SU-DHL-6 (cell line): Measurements from ENCODE around the gene NOL8.

Source experiments
- H2AFZ ChIP-seq: fragments of 200-600 bp; sonication (generic); 2 replicates; pipeline ENCODE4 v1.6.1; 2014; ENCODE audit warnings: low read depth, mild to moderate bottlenecking, moderate library complexity, mixed read lengths, antibody characterized with exemption, low read length; ENCODE audit not compliant: severe bottlenecking
- H3F3A ChIP-seq: fragments of 200-600 bp; shearing (Covaris generic); 2 replicates; pipeline ENCODE4 v1.6.0; 2016; ENCODE audit warnings: antibody characterized with exemption, mild to moderate bottlenecking; ENCODE audit not compliant: insufficient read depth
- H3K27ac ChIP-seq: fragments of 200-600 bp; sonication (generic); 2 replicates; pipeline ENCODE4 v1.5.1; 2016; ENCODE audit warnings: low read depth, mild to moderate bottlenecking, low read length, moderate library complexity, mixed read lengths
- H3K27me3 ChIP-seq: fragments of 200-600 bp; sonication (generic), shearing (Covaris generic); 2 replicates; pipeline ENCODE4 v1.6.0; 2014; ENCODE audit warnings: mild to moderate bottlenecking, low read length
- H3K36me3 ChIP-seq: fragments of 200-600 bp; sonication (generic); 2 replicates; pipeline ENCODE4 v1.6.1; 2014; ENCODE audit warnings: mild to moderate bottlenecking, low read length, mixed read lengths
- H3K4me2 ChIP-seq: fragments of 300-600, 200-600 bp; shearing (Covaris generic), sonication (generic); 2 replicates; pipeline ENCODE4 v1.6.0; 2014; ENCODE audit warnings: low read length, low read depth, mild to moderate bottlenecking; ENCODE audit not compliant: poor library complexity, severe bottlenecking
- H3K4me3 ChIP-seq: fragments of 200-600 bp; sonication (generic); 2 replicates; pipeline ENCODE4 v1.5.1; 2014; ENCODE audit warnings: antibody characterized with exemption, low read length, mild to moderate bottlenecking, mixed read lengths; ENCODE audit not compliant: insufficient read depth, poor library complexity, severe bottlenecking
- H3K79me2 ChIP-seq: fragments of 200-600 bp; sonication (generic); 2 replicates; pipeline ENCODE4 v1.6.1; 2014; ENCODE audit warnings: mild to moderate bottlenecking, low read length, moderate library complexity; ENCODE audit not compliant: insufficient read depth
- H3K9ac ChIP-seq: fragments of 200-600 bp; sonication (generic); 2 replicates; pipeline ENCODE4 v1.7.0; 2014; ENCODE audit warnings: mild to moderate bottlenecking, low read length
- H3K9me2 ChIP-seq: fragments of 200-600 bp; sonication (generic); replicated peaks from 2 replicates; pipeline ENCODE4 v1.6.1; 2014; ENCODE audit warnings: low read length; ENCODE audit not compliant: insufficient read depth
- H3K9me3 ChIP-seq: fragments of 200-600 bp; sonication (generic); 2 replicates; pipeline ENCODE4 v1.6.1; 2014; ENCODE audit warnings: low read length, mixed read lengths; ENCODE audit not compliant: insufficient read depth
- H4K20me1 ChIP-seq: fragments of 200-600 bp; sonication (generic); 2 replicates; pipeline ENCODE4 v1.6.1; 2014; ENCODE audit warnings: low read depth, mild to moderate bottlenecking, antibody characterized with exemption, low read length, moderate library complexity, mixed read lengths
- EZH2phosphoT487 ChIP-seq: fragments of 200-600 bp; sonication (generic), shearing (Covaris generic); conservative IDR thresholded peaks from 2 replicates; pipeline ENCODE4 v1.6.1; 2018; ENCODE audit warnings: mild to moderate bottlenecking, antibody characterized with exemption, low read length, moderate library complexity, mixed read lengths
- TF ChIP-seq, protein P1 (sequence below): fragments of 200-600 bp; sonication (generic); IDR thresholded peaks from one replicate; pipeline ENCODE4 v1.5.1; 2017; ENCODE audit warnings: antibody characterized with exemption, mild to moderate bottlenecking, low read length, moderate library complexity; ENCODE audit not compliant: insufficient read depth, poor library complexity, severe bottlenecking

Gene NOL8

DNA sequence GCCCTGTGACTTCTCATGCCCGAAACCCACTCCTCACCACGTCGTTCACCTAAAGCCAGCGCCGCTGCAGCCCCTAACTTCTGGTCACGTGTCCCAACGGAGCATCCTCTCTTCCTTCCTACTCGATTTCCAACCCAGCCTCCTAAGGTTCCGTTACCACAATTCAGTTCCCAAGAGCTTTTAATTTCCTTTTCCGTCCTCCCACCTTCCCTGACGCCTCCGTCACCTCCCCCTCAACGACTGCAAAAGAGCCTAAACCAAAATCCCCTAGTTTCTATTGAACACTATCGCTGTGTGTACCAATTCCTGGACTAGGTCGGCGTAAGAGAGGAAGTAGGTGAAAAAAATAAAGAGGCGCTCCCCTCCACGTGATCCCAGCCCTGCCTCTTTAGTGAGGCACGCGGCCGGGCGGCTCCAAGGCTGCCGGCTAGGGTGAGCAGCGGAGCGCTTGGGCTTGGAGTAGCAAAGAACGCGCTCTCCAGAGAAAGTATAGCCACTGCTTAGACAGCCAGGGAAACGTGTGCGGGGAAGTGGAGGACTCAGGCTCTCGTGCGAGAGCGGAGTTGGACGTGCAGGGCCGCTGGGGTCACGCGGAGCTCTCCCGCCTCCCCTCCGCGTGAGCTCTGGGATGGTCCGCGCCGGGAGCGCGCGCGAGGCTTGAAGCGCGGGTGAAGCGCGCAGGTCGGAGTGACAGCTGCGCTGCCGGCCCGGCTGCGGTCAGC is at the start of gene NOL8, which contains the start of gene CENPP:
Gene NOL8, minus strand, starts transcription at position 82 of the 722 bp plus-strand sequence. CDS start 1,189 bp downstream, outside the sequence.
Gene CENPP, plus strand, starts transcription at position 685 of the 722 bp plus-strand sequence.
- H3K9ac ChIP-seq = peak within 1 kb of the TSS; percentile 84
- H3K9me3 ChIP-seq = no peaks in the 10 kb centered on the region
- TF ChIP-seq EZH2phosphoT487 = no peak
- TF ChIP-seq, protein P1, sequence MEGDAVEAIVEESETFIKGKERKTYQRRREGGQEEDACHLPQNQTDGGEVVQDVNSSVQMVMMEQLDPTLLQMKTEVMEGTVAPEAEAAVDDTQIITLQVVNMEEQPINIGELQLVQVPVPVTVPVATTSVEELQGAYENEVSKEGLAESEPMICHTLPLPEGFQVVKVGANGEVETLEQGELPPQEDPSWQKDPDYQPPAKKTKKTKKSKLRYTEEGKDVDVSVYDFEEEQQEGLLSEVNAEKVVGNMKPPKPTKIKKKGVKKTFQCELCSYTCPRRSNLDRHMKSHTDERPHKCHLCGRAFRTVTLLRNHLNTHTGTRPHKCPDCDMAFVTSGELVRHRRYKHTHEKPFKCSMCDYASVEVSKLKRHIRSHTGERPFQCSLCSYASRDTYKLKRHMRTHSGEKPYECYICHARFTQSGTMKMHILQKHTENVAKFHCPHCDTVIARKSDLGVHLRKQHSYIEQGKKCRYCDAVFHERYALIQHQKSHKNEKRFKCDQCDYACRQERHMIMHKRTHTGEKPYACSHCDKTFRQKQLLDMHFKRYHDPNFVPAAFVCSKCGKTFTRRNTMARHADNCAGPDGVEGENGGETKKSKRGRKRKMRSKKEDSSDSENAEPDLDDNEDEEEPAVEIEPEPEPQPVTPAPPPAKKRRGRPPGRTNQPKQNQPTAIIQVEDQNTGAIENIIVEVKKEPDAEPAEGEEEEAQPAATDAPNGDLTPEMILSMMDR = no peak
- no peaks in the 10 kb centered on the region for H3K27me3 ChIP-seq
- peaks cover 70% of the 10 kb centered on the region for H3K79me2 ChIP-seq
- H3K9me2 ChIP-seq = no peaks in the 10 kb centered on the region
- H3F3A ChIP-seq = no peaks in the 10 kb centered on the region
- H4K20me1 ChIP-seq = no peaks in the 10 kb centered on the region
- peak within 1 kb of the TSS; percentile 95 for H3K4me2 ChIP-seq
- H2AFZ ChIP-seq = peak within 1 kb of the TSS; percentile 96
- peaks cover 21% of the 10 kb centered on the region; the same call in 1 of the 2 replicates for H3K36me3 ChIP-seq
- peak within 1 kb of the TSS; percentile 92 for H3K4me3 ChIP-seq
- H3K27ac ChIP-seq = peak within 1 kb of the TSS; percentile 77

DNA sequence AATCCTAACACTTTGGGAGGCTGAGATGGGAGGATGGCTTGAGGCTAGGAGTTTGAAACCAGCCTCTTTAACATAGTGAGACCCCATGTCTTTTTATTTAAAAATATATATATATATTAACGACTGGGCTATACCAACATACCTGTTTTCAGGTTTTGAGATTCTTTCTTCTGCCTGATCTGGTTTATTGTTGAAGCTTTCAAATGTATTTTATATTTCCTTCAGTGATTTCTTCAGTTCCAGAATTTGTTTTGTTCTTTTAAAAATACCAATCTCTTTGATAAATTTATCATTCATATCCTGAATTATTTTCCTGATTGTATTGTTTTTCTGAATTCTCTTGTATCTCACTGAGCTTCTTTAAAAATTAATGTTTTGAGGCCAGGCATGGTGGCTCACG is 48.0 kb upstream of the NOL8 start:
- H2AFZ ChIP-seq = no peak overlapping the region
- H3K36me3 ChIP-seq = peaks cover 10% of the 10 kb centered on the region; the same call in 1 of the 2 replicates
- H4K20me1 ChIP-seq = no peaks in the 10 kb centered on the region
- H3F3A ChIP-seq = no peaks in the 10 kb centered on the region
- H3K4me3 ChIP-seq = no peak overlapping the region
- TF ChIP-seq, protein P1 = no peak
- TF ChIP-seq EZH2phosphoT487 = no peak
- no peak overlapping the region for H3K4me2 ChIP-seq
- no peak overlapping the region for H3K9ac ChIP-seq
- no peaks in the 10 kb centered on the region for H3K9me3 ChIP-seq
- H3K27me3 ChIP-seq = no peaks in the 10 kb centered on the region
- H3K9me2 ChIP-seq = no peaks in the 10 kb centered on the region
- H3K79me2 ChIP-seq = peaks cover 43% of the 10 kb centered on the region
- H3K27ac ChIP-seq = no peak overlapping the region

DNA sequence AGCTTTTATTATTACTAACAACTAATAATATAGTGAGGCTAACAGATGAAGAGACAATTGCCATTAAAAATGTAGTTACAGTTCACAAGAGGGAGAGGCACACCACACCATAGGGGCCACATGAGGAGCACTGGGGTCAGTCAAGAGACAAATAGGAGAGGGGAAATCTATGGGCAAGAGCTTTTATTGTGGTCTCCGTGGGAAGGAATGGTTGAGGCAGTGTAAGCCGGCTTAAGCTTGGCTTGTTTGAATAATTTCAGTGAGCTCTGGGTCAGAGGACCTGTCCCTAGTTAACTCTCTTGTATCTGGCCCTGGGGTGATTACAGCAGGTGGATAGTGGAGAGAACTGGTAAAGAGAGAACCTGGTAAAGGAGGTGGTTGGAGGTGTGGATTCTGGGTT is 43.9 kb upstream of the NOL8 start:
- Histone ChIP-seq H3K27ac (no peak overlapping the region), H3K4me2 (no peak overlapping the region), H3K9me2 (no peaks in the 10 kb centered on the region), H2AFZ (no peak overlapping the region), H4K20me1 (no peaks in the 10 kb centered on the region), H3K27me3 (no peaks in the 10 kb centered on the region), H3K36me3 (0 out of 2 replicates have a peak, but pooled peaks cover 8% of the 10 kb centered on the region), H3K9me3 (no peaks in the 10 kb centered on the region), H3K4me3 (no peak overlapping the region), H3K9ac (no peak overlapping the region), H3F3A (no peaks in the 10 kb centered on the region), H3K79me2 (peaks cover 29% of the 10 kb centered on the region; the same call in 1 of the 2 replicates)
- TF ChIP-seq EZH2phosphoT487 = no peak

DNA sequence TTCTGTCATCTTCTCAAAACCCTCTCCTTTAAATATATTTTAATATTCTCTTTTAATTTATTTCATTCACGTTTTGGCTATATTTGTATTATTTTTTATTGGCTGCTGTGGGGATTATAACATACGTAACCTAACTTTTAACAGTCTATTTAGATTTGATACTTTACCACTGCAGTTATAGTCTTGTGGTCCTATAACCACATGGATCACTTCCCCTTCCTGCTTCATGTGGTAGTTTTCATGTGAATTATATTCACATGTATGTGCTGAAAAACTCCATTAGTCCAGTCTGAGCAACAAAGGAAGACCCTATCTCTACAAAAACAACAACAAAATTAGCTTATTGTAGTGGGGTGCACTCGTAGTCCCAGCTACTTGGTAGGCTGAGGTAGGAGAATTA is 34.9 kb upstream of the NOL8 start:
- H3K9me2 ChIP-seq = no peaks in the 10 kb centered on the region
- no peak for TF ChIP-seq EZH2phosphoT487
- H3K27ac ChIP-seq = no peak overlapping the region
- H2AFZ ChIP-seq = no peak overlapping the region
- H3K9ac ChIP-seq = no peak overlapping the region
- no peak overlapping the region for H3K4me3 ChIP-seq
- no peaks in the 10 kb centered on the region for H4K20me1 ChIP-seq
- no peaks in the 10 kb centered on the region for H3K9me3 ChIP-seq
- H3K27me3 ChIP-seq = no peaks in the 10 kb centered on the region
- no peaks in the 10 kb centered on the region; the same call in 1 of the 2 replicates for H3K36me3 ChIP-seq
- 0 out of 2 replicates have a peak, but pooled peaks cover 10% of the 10 kb centered on the region for H3K79me2 ChIP-seq
- H3K4me2 ChIP-seq = no peak overlapping the region
- H3F3A ChIP-seq = peaks cover 3% of the 10 kb centered on the region; the same call in 1 of the 2 replicates
